Activated T-helper 2 cell treated with anti-CD3 and anti-CD28 coated beads, Interferon-gamma antibody, Interleukin-2, Interleukin-4, amounts not matched to agents 10 μg/mL and 5 μg/mL and 100 μg/mL, durations not matched to agents 14 hours and 24 hours and 36 hours (primary cell): ENCODE data around the gene PKNOX2. TPM values are rescaled to one million over a fixed set of nuclear protein-coding genes. Genes with fewer than 3 reads are reported as not detected.

Experiments
- DNase-seq: peaks from one replicate; pipeline ENCODE4 v3.0.0; 2021; ENCODE audit warnings: low spot score
- H3K27ac Mint-ChIP-seq: one replicate; pipeline ENCODE4 v1.8.0; 2021; ENCODE audit warnings: mixed read lengths
- H3K27me3 Mint-ChIP-seq: one replicate; pipeline ENCODE4 v1.8.0; 2021; ENCODE audit warnings: low read depth, mixed read lengths
- H3K36me3 Mint-ChIP-seq: one replicate; pipeline ENCODE4 v1.8.0; 2021; ENCODE audit warnings: low read depth, mixed read lengths
- H3K4me1 Mint-ChIP-seq: one replicate; pipeline ENCODE4 v1.8.0; 2021; ENCODE audit warnings: low read depth, mixed read lengths
- H3K4me3 Mint-ChIP-seq: one replicate; pipeline ENCODE4 v1.8.0; 2021; ENCODE audit warnings: low read depth, mild to moderate bottlenecking, moderate library complexity, mixed read lengths
- H3K9me3 Mint-ChIP-seq: one replicate; pipeline ENCODE4 v1.8.0; 2021; ENCODE audit warnings: mixed read lengths
- intact Hi-C: fragments of 100-400 bp; cut with micrococcal nuclease; formaldehyde crosslinking; loops from one replicate; pipeline ENCODE4 v1.15.1; 2023
- total RNA-seq: library from RNA; stranded (reverse); gene quantifications from 2 replicates; pipeline ENCODE4 v1.2.3, GENCODE V29; 2022

PKNOX2 gene
- total RNA-seq, 1 donor from 2014 or later, result not detected

DNA sequence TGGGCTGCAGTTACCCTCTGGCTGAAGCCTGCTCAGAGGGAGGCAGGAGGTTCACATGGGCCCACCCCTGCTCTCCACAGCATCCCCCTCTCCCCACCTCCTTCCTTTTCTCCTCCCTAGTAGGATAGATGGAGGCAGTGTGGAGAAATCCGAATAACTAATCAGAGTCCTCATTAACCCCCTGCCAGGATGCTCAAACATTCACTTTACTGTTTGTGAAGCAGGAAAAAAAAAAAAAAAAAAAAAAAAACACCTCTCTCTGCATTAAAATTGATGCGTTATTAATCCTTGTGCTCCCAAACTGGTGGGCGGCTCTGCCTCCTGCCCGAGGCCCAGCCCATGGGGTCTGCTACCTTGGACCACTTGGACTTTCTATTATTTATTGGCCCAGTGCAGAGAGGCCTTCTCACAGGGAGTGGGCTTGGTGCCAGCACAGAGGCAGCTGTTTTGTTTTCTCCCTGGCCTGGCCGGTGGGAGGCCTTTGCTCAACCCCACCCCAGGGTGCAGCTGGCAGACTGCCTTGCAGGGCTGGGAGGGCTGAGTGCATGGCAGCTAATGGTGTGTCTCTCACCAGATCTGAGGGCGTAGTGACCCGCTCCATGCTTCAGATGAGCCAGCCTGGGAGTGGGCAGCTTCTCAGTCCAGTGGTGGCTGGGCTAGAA, 150.7 kb downstream of the PKNOX2 start:
- H3K27me3 Mint-ChIP-seq, result no peaks in the 10 kb centered on the region
- no peaks in the 10 kb centered on the region for H3K4me1 Mint-ChIP-seq
- H3K36me3 Mint-ChIP-seq, result no peaks in the 10 kb centered on the region
- no peaks in the 10 kb centered on the region for H3K9me3 Mint-ChIP-seq
- intact Hi-C loops, result no loop called here
- H3K27ac Mint-ChIP-seq, result no peak overlapping the region
- no peak for DNase-seq
- no peak overlapping the region for H3K4me3 Mint-ChIP-seq

DNA sequence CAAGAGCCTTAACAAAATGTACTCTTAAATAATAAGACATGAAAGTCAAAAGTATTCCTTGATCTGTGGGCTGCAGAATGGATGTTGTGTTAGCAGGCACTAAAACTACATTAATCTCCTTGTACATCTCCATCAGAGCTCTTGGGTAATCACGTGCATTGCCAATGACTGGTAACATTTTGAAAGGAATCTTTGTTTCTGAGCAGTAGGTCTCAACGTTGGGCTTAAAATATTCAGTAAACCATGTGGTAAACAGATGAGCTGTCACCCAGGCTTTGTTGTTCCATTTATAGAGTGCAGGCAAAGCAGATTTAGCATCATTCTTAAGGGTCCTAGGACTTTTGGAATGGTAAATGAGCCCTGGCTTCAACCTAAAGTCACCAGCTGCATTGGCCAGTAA, 152.9 kb downstream of the PKNOX2 start:
- DNase-seq, result no peak
- H3K27me3 Mint-ChIP-seq, result no peaks in the 10 kb centered on the region
- H3K9me3 Mint-ChIP-seq, result no peaks in the 10 kb centered on the region
- no peaks in the 10 kb centered on the region for H3K36me3 Mint-ChIP-seq
- H3K4me1 Mint-ChIP-seq, result no peaks in the 10 kb centered on the region
- H3K4me3 Mint-ChIP-seq, result no peak overlapping the region
- no peak overlapping the region for H3K27ac Mint-ChIP-seq
- intact Hi-C loops, result no loop called here

DNA sequence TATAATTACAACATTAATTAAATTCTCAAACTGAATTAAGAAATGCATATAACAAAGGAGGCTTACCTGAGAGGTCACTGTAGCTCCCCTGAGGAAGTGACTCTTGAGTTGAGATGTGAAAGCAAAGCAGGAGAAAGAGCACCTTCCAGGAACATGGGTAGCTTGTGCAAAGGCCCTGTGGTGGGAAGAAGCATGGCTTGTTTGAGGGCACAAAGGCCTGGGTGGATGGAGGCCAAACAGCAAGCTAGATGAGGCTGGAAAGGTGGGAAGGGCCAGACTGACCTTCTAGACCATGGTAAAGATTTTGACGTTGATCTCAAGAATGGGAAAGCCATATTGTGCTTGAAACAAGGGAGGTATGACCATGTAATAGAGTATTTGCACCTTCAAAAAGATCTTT, 155.1 kb downstream of the PKNOX2 start:
- Mint-ChIP-seq H3K27me3 (no peaks in the 10 kb centered on the region), H3K4me3 (no peak overlapping the region), H3K4me1 (no peaks in the 10 kb centered on the region), H3K27ac (no peak overlapping the region), H3K36me3 (no peaks in the 10 kb centered on the region), H3K9me3 (no peaks in the 10 kb centered on the region)
- intact Hi-C loops, result no loop called here
- DNase-seq, result no peak

DNA sequence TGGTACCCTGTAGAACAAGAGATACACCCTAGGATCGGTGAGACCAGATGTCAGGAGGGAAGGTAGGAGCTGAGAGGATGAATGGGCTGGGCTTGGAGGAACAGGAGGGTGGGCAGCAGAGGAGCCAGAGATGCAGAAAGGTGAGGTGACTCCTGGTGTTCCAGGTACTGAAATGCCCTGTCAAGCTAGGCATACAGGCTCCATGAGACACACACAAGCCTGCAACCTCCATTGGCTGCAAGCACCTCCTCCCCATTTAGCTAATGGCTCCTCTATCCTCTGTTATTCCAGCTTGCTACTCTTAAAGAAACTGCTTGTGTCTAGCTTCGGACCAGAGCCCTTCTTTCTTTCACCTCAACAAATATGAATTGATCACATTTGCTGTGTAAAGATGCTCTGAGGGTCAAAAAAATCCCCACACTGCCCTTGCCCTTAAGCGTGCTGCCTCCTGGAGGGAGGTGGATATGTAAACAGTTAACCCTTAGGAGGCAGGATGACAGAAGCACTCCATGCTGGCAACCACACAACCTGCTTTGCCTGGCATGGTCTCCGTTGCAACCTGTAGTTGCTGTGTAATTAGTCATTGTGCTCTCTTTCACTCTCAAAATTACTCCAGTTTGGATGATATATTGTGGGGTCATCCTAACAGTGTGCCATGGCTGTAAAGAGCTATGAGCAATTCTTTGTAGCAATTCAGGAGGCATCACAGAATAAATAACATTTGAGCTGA, 156.0 kb downstream of the PKNOX2 start:
- intact Hi-C loops, result no loop called here
- Mint-ChIP-seq H3K4me1 (no peaks in the 10 kb centered on the region), H3K27ac (no peak overlapping the region), H3K4me3 (no peak overlapping the region), H3K27me3 (no peaks in the 10 kb centered on the region), H3K9me3 (no peaks in the 10 kb centered on the region), H3K36me3 (no peaks in the 10 kb centered on the region)
- DNase-seq, result no peak

DNA sequence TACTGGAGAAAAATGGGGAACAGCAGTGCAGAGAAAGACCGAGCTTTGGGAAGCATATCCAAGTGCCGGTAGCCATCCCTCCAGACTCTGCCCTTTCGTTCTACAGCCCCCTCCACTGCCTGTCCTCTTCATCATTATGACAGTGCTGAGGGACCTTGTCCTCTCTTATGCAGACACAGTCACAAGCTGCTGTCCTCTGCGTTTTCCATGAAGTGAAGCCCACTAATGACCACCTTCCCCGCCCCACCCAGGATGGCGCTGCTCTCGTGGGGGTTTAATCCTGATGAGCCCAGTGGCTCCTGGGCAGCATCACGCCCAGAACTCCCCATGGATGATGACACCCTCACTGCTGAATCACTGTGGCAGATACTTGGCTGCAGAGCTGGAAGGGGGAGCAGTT, 157.7 kb downstream of the PKNOX2 start:
- no peak for DNase-seq
- no peaks in the 10 kb centered on the region for H3K4me1 Mint-ChIP-seq
- intact Hi-C loops, result no loop called here
- no peak overlapping the region for H3K4me3 Mint-ChIP-seq
- peaks cover 4% of the 10 kb centered on the region for H3K27me3 Mint-ChIP-seq
- H3K27ac Mint-ChIP-seq, result no peak overlapping the region
- H3K9me3 Mint-ChIP-seq, result no peaks in the 10 kb centered on the region
- H3K36me3 Mint-ChIP-seq, result no peaks in the 10 kb centered on the region

- intact Hi-C loops, result no loop called here
- no peak overlapping the region for H3K4me3 Mint-ChIP-seq
- no peak for DNase-seq
- peaks cover 2% of the 10 kb centered on the region for H3K4me1 Mint-ChIP-seq
- peaks cover 16% of the 10 kb centered on the region for H3K27me3 Mint-ChIP-seq
- H3K9me3 Mint-ChIP-seq, result no peaks in the 10 kb centered on the region
- H3K27ac Mint-ChIP-seq, result no peak overlapping the region
- H3K36me3 Mint-ChIP-seq, result no peaks in the 10 kb centered on the region
Measured at GRCh38 chr11:125325196-125325595, 160.6 kb downstream of the PKNOX2 start.

GRCh38 chr11:125326126-125326525, 161.6 kb downstream of the PKNOX2 start:
- peaks cover 16% of the 10 kb centered on the region for H3K27me3 Mint-ChIP-seq
- H3K4me1 Mint-ChIP-seq, result peaks cover 2% of the 10 kb centered on the region
- no peaks in the 10 kb centered on the region for H3K36me3 Mint-ChIP-seq
- H3K4me3 Mint-ChIP-seq, result no peak overlapping the region
- no peak for DNase-seq
- no peak overlapping the region for H3K27ac Mint-ChIP-seq
- H3K9me3 Mint-ChIP-seq, result no peaks in the 10 kb centered on the region
- intact Hi-C loops, result no loop called here

- DNase-seq, result no peak
- peaks cover 16% of the 10 kb centered on the region for H3K27me3 Mint-ChIP-seq
- no peaks in the 10 kb centered on the region for H3K9me3 Mint-ChIP-seq
Measured at GRCh38 chr11:125327518-125328224, 163.1 kb downstream of the PKNOX2 start.

DNA sequence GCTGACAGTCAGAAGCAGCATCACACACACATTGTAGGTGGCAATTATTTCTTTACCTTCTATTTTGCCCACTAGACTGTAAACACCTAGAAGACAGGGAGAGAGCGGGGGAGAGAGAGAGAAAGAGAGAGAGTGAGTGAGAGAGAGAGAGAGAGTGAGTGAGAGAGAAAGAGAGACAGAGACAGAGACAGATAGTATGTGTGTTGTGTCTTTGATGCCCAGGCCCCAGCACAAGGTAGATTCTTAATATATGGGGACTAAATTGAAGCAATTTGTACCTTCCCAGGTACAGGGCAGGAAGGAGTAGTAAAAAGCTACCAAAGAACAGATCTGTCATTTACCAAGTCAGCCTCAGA, 163.7 kb downstream of the PKNOX2 start:
- H3K4me3 Mint-ChIP-seq, result no peak overlapping the region
- H3K9me3 Mint-ChIP-seq, result no peaks in the 10 kb centered on the region
- no peak overlapping the region for H3K27ac Mint-ChIP-seq
- intact Hi-C loops, result no loop called here
- DNase-seq, result no peak
- H3K27me3 Mint-ChIP-seq, result peaks cover 16% of the 10 kb centered on the region
- peaks cover 2% of the 10 kb centered on the region for H3K4me1 Mint-ChIP-seq
- no peaks in the 10 kb centered on the region for H3K36me3 Mint-ChIP-seq

More at GRCh38 chr11:125327518-125328224, 163.1 kb downstream of the PKNOX2 start:
- no peaks in the 10 kb centered on the region for H3K36me3 Mint-ChIP-seq
- H3K4me3 Mint-ChIP-seq, result no peak overlapping the region
- intact Hi-C loops, result no loop called here
- H3K4me1 Mint-ChIP-seq, result peaks cover 2% of the 10 kb centered on the region
- no peak overlapping the region for H3K27ac Mint-ChIP-seq

DNA sequence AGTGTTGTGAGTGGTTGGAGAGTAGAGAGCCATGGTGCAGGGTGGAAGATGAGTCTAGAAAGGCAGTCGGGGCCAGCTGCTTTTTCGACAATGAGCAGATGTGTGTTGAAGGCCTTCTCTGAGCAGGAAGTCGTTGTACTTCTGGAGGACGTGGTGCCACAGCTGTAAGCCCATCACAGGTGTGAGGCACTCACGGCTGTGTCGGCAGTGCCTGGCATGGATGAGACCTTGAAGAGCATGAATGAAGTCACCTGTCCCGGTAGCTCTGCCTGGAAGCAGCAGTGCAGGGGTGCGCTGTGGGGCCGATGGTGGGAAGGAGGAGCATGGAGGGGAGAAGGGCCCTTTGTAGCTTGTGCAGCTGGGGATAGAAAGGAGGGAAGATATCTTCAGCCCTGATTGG, 165.2 kb downstream of the PKNOX2 start:
- no peaks in the 10 kb centered on the region for H3K36me3 Mint-ChIP-seq
- no peak for DNase-seq
- intact Hi-C loops, result no loop called here
- H3K4me3 Mint-ChIP-seq, result no peak overlapping the region
- no peak overlapping the region for H3K27ac Mint-ChIP-seq
- peaks cover 2% of the 10 kb centered on the region for H3K4me1 Mint-ChIP-seq
- H3K27me3 Mint-ChIP-seq, result peaks cover 17% of the 10 kb centered on the region
- no peaks in the 10 kb centered on the region for H3K9me3 Mint-ChIP-seq

DNA sequence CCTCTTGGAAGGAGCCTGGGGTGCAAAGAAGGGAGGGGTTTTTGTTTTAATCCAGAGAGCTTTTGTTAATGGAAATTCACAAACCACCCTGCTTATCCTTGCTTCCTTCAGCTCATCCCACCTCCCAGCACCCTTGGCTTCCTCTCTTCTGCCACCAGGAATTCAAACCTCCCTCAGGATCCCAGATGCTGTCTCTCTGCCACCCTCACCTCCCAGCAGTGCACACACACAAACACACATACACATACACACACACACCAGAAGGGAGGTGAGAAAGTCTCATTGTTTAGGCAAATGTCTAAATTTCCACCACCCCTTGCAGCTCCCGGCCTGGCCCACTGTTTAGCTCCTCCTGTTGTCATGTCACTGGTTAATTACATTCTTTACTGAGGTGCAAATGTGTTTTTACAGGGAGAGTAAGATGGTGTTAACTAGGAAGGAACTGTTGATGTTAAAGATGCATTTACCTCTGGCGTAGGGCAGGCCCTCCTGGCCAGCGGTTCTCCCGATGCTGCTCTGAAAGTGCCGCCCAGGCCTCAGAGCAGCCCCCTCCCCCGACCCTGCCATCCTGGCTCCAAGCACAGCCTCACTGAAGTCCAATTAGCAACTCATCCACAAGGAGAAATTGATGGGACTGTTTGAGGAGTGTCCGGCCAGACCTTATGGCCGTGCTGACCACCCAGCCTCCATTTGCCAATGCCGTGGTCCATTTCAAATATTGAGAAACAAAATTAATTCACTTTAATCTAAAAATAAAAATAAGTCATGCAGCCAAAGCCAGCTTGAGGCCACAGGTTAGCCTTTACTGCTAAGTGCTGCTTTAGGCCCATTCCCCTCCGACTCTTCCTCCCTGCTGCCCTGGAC, 166.1 kb downstream of the PKNOX2 start:
- Mint-ChIP-seq H3K27me3 (peaks cover 17% of the 10 kb centered on the region), H3K9me3 (no peaks in the 10 kb centered on the region), H3K27ac (no peak overlapping the region), H3K4me1 (peaks cover 2% of the 10 kb centered on the region), H3K4me3 (no peak overlapping the region), H3K36me3 (no peaks in the 10 kb centered on the region)
- intact Hi-C loops, result no loop called here
- DNase-seq, result no peak

DNA sequence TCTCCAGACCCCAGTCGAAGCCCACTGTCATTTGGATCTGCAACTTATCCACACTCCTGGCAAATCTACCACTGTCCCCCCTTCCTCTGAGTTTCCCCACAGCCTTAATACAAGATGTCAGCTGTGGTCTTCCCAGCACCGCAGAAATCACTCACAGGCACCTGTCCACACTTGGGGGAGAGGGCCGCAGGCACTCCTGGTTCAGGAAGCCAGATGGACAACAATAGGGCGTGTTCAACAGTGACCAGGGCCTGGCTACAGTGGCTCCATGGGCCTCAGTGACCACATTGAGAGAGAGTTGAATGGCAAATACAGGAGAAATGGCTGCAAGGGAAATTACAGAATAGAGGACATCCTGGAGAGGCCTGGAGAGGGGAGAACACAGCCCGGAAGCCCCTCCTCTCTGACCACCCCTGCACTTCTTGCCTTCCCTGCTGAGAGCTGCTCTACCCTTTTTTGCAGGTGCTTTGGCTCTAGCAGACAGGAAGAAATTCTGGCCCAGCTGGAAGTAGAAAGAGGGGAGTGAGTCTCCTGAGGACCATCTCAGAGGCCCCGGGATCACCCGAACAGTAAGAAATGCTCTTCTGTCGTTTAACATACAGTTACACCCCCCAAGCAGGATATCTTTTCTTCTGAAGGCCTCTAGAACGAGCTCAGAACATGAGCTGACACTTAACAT, 166.9 kb downstream of the PKNOX2 start:
- intact Hi-C loops, result no loop called here
- H3K4me3 Mint-ChIP-seq, result no peak overlapping the region

More for the DNA sequence above, 166.9 kb downstream of the PKNOX2 start:
- no peak for DNase-seq
- H3K27ac Mint-ChIP-seq, result no peak overlapping the region
- H3K36me3 Mint-ChIP-seq, result no peaks in the 10 kb centered on the region
- no peaks in the 10 kb centered on the region for H3K9me3 Mint-ChIP-seq
- peaks cover 2% of the 10 kb centered on the region for H3K4me1 Mint-ChIP-seq
- peaks cover 13% of the 10 kb centered on the region for H3K27me3 Mint-ChIP-seq
